ENCODE measurements around the gene GFY.

DNA sequence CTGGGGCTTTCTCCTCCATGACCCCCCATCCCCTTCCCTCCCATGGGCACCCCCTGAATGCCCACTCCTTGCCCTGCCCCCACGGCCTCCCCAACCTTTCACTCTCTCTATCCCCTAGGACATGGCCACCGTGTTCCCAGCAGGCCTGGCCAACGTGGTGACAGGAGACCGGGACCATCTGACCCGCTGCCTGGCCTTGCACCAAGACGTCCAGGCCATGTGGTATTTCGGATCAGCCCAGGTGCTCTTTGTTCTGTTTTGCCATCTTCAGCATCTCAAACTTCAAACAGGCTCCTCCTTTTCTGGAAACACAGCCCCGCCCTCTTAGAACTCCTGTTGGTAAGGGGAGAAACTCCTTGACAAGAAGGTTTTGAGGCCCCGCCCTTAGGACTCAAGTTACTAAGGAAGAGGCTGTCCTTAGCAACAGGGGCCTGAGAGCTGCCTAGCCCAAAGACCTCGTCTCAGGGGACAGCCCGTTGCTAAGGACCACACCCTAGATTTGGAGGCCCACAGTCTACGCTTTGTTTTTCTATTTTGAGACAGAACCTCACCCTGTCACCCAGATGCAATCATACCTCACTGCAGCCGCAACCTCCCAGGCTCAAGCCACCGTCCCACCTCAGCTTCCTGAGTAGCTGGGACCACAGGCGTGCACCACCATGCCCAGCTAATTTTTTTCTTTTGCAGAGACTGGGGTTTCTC lies 43.7 kb downstream of the GFY start:
- TF ChIP-seq, protein P1, sequence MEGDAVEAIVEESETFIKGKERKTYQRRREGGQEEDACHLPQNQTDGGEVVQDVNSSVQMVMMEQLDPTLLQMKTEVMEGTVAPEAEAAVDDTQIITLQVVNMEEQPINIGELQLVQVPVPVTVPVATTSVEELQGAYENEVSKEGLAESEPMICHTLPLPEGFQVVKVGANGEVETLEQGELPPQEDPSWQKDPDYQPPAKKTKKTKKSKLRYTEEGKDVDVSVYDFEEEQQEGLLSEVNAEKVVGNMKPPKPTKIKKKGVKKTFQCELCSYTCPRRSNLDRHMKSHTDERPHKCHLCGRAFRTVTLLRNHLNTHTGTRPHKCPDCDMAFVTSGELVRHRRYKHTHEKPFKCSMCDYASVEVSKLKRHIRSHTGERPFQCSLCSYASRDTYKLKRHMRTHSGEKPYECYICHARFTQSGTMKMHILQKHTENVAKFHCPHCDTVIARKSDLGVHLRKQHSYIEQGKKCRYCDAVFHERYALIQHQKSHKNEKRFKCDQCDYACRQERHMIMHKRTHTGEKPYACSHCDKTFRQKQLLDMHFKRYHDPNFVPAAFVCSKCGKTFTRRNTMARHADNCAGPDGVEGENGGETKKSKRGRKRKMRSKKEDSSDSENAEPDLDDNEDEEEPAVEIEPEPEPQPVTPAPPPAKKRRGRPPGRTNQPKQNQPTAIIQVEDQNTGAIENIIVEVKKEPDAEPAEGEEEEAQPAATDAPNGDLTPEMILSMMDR (IDR thresholded peaks at IDR 0.05), result no peak
- TF ChIP-seq POLR2A (IDR thresholded peaks at IDR 0.05), result peak in 1 of 4 donors; percentile 28
